ENCODE data around the gene SLC2A8.

Gene SLC2A8

GRCh38 chr9:127450830-127451607, 54.0 kb downstream of the SLC2A8 start, which contains the start of the genes LRSAM1 and RPL12:
LRSAM1 (plus strand) TSS chr9:127451510; CDS start chr9:127454528, 3,018 bp downstream.
RPL12 (minus strand) TSS chr9:127451406; CDS start chr9:127451317, 89 bp downstream.
- Histone ChIP-seq H3K4ac (ENCODE audit: low read length) (peak within 1 kb of the TSS; percentile 39), H2BK5ac (ENCODE audit: low read length) (peak within 1 kb of the TSS; percentile 85), H3K27ac (replicated peaks; ENCODE audit: low read length) (peak within 1 kb of the TSS; percentile 69), H2BK15ac (ENCODE audit: low read length) (no peak within 1 kb of the TSS), H3K9ac (ENCODE audit: low read depth, low read length, poor library complexity) (peak within 1 kb of the TSS; percentile 99), H3K27me3 (ENCODE audit: control insufficient read depth in 3 of 3, insufficient read depth in 3 of 3, low read depth in 1 of 3, low read length in 3 of 3) (no peaks in the 10 kb centered on the region), H2BK120ac (ENCODE audit: low read depth, low read length) (no peak within 1 kb of the TSS), H3K4me3 (ENCODE audit: low read length in 2 of 2) (peak within 1 kb of the TSS; percentile 91 to 99), H4K8ac (ENCODE audit: low read depth, low read length) (peak within 1 kb of the TSS; percentile 9), H2AFZ (ENCODE audit: low read length) (peak within 1 kb of the TSS; percentile 99), H3K18ac (ENCODE audit: low read length) (peak within 1 kb of the TSS; percentile 92), H4K91ac (ENCODE audit: low read depth, low read length, poor library complexity) (peak within 1 kb of the TSS; percentile 66), H2BK12ac (ENCODE audit: low read length) (no peak within 1 kb of the TSS), H3K14ac (ENCODE audit: low read length) (no peak within 1 kb of the TSS), H3K79me1 (ENCODE audit: low read depth, low read length) (peaks cover 3% of the 10 kb centered on the region), H3K4me1 (ENCODE audit: control insufficient read depth in 2 of 2, insufficient read depth in 1 of 2, low read depth in 1 of 2, low read length in 2 of 2) (peaks cover 11 to 18% of the 10 kb centered on the region in 2 donors), H3K9me3 (replicated peaks in 1 of 2; ENCODE audit: control insufficient read depth in 2 of 2, insufficient read depth in 1 of 2, low read depth in 1 of 2, low read length in 2 of 2) (peaks cover 0 to 30% of the 10 kb centered on the region in 2 donors), H3K36me3 (replicated peaks in 1 of 2; ENCODE audit: control insufficient read depth in 2 of 2, insufficient read depth in 2 of 2, low read length in 2 of 2) (peaks cover 39 to 61% of the 10 kb centered on the region in 2 donors), H2AK5ac (ENCODE audit: low read depth, low read length) (peak within 1 kb of the TSS; percentile 85), H3K4me2 (ENCODE audit: insufficient read depth, low read length, poor library complexity, severe bottlenecking) (peak within 1 kb of the TSS; percentile 77), H3K23ac (ENCODE audit: low read depth, low read length, poor library complexity) (peak within 1 kb of the TSS; percentile 99)
- WGBS, 2 donors (ENCODE audit: extremely low coverage in 2 of 2, insufficient read length in 2 of 2, insufficient replicate concordance in 1 of 2) = no CpG with 5 or more reads among the region's 71 CpGs
- peak; percentile 97 for DNase-seq (ENCODE audit: low spot score)

DNA sequence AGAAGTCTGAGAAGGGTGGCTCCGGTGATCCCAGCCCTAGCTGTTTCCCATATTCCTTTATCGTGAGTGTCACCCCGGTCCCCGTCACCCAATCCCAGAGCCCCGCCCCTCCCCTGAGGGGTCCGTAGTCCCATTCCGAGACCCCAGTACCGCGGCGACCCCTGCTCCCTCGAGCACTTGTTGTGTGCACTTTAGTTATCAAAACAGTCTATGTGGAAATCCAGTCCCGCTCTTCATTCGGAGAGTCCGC, 54.6 kb downstream of the SLC2A8 start:
- no peak overlapping the region for H2BK120ac ChIP-seq (ENCODE audit: low read depth, low read length)
- H3K9me3 ChIP-seq (replicated peaks in 1 of 2; ENCODE audit: control insufficient read depth in 2 of 2, insufficient read depth in 1 of 2, low read depth in 1 of 2, low read length in 2 of 2) = peaks cover 0 to 28% of the 10 kb centered on the region in 2 donors
- no peak overlapping the region for H2BK12ac ChIP-seq (ENCODE audit: low read length)
- H2BK5ac ChIP-seq (ENCODE audit: low read length) = peak overlapping the region; percentile 85
- peak overlapping the region; percentile 85 for H3K9ac ChIP-seq (ENCODE audit: low read depth, low read length, poor library complexity)
- no peak overlapping the region for H2AK5ac ChIP-seq (ENCODE audit: low read depth, low read length)
- WGBS, 2 donors (ENCODE audit: extremely low coverage in 2 of 2, insufficient read length in 2 of 2, insufficient replicate concordance in 1 of 2) = no CpG with 5 or more reads among the region's 14 CpGs
- H3K4me2 ChIP-seq (ENCODE audit: insufficient read depth, low read length, poor library complexity, severe bottlenecking) = peak overlapping the region; percentile 77
- H3K14ac ChIP-seq (ENCODE audit: low read length) = no peak overlapping the region
- H3K4ac ChIP-seq (ENCODE audit: low read length) = no peak overlapping the region
- peak overlapping the region; percentile 91 to 99 for H3K4me3 ChIP-seq (ENCODE audit: low read length in 2 of 2)
- H3K79me1 ChIP-seq (ENCODE audit: low read depth, low read length) = peaks cover 3% of the 10 kb centered on the region
- no peak overlapping the region for H4K8ac ChIP-seq (ENCODE audit: low read depth, low read length)
- H3K18ac ChIP-seq (ENCODE audit: low read length) = peak overlapping the region; percentile 38
- no peaks in the 10 kb centered on the region for H3K27me3 ChIP-seq (ENCODE audit: control insufficient read depth in 3 of 3, insufficient read depth in 3 of 3, low read depth in 1 of 3, low read length in 3 of 3)
- H2AFZ ChIP-seq (ENCODE audit: low read length) = peak overlapping the region; percentile 99
- H2BK15ac ChIP-seq (ENCODE audit: low read length) = no peak overlapping the region
- H3K36me3 ChIP-seq (replicated peaks in 1 of 2; ENCODE audit: control insufficient read depth in 2 of 2, insufficient read depth in 2 of 2, low read length in 2 of 2) = peaks cover 34 to 57% of the 10 kb centered on the region in 2 donors
- peak overlapping the region; percentile 99 for H3K23ac ChIP-seq (ENCODE audit: low read depth, low read length, poor library complexity)
- H3K4me1 ChIP-seq (ENCODE audit: control insufficient read depth in 2 of 2, insufficient read depth in 1 of 2, low read depth in 1 of 2, low read length in 2 of 2) = peaks cover 11 to 18% of the 10 kb centered on the region in 2 donors
- H3K27ac ChIP-seq (replicated peaks; ENCODE audit: low read length) = no peak overlapping the region
- no peak overlapping the region for H4K91ac ChIP-seq (ENCODE audit: low read depth, low read length, poor library complexity)
- no peak for DNase-seq (ENCODE audit: low spot score)

DNA sequence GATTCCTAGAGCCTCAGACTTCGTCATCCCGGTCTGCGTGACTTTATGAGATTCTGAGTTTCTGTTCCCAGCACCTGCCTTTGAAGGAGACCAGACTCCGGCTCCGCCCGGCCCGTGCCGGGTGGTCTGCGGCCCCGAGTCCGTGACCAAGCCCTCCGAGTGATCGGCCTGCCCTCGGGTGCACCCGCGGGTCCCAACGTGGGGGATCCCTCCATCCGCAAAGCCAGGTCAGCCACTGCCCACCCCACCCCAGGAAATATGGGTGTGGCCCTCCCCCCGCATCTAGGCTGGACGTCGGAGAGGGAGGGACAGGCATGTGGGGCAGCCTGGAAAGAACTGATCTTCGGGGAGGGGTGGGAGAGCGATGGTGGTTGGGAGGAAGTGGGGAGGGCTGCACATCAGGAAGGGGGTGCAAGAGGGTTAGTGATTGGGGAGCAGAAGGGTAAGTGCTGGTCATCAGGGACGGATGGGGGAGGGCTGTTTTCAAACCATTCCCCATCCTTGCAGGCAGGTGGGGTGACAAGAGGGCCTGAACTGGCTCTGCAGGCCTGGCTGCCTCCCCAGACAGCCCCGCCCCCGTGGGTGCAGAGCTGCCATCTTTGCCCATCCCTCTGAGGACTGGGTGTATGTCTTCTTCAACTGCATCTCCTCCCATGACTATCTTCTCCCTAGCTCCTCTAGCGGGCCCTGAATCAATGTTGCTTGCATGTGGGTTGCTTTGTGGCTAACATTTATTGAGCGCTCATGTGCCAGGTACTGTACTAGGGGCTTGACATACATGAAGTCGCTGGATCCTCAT, 55.1 kb downstream of the SLC2A8 start:
- no CpG with 5 or more reads among the region's 29 CpGs for WGBS, 2 donors (ENCODE audit: extremely low coverage in 2 of 2, insufficient read length in 2 of 2, insufficient replicate concordance in 1 of 2)
- Histone ChIP-seq H3K14ac (ENCODE audit: low read length) (no peak overlapping the region), H3K27ac (replicated peaks; ENCODE audit: low read length) (no peak overlapping the region)

GRCh38 chr9:127452691-127453090, 55.7 kb downstream of the SLC2A8 start:
- Histone ChIP-seq H4K91ac (ENCODE audit: low read depth, low read length, poor library complexity) (no peak overlapping the region), H3K18ac (ENCODE audit: low read length) (no peak overlapping the region), H2BK120ac (ENCODE audit: low read depth, low read length) (no peak overlapping the region), H3K4me3 (ENCODE audit: low read length in 2 of 2) (peak overlapping the region in 1 of 2 donors; percentile 91), H3K79me1 (ENCODE audit: low read depth, low read length) (peaks cover 3% of the 10 kb centered on the region), H2AK5ac (ENCODE audit: low read depth, low read length) (peak overlapping the region; percentile 8), H3K4me1 (ENCODE audit: control insufficient read depth in 2 of 2, insufficient read depth in 1 of 2, low read depth in 1 of 2, low read length in 2 of 2) (peaks cover 11 to 18% of the 10 kb centered on the region in 2 donors), H3K9me3 (replicated peaks in 1 of 2; ENCODE audit: control insufficient read depth in 2 of 2, insufficient read depth in 1 of 2, low read depth in 1 of 2, low read length in 2 of 2) (peaks cover 0 to 21% of the 10 kb centered on the region in 2 donors), H3K23ac (ENCODE audit: low read depth, low read length, poor library complexity) (no peak overlapping the region), H2BK5ac (ENCODE audit: low read length) (no peak overlapping the region), H3K27ac (replicated peaks; ENCODE audit: low read length) (no peak overlapping the region), H3K4me2 (ENCODE audit: insufficient read depth, low read length, poor library complexity, severe bottlenecking) (no peak overlapping the region), H3K36me3 (replicated peaks in 1 of 2; ENCODE audit: control insufficient read depth in 2 of 2, insufficient read depth in 2 of 2, low read length in 2 of 2) (peaks cover 25 to 55% of the 10 kb centered on the region in 2 donors), H2BK12ac (ENCODE audit: low read length) (no peak overlapping the region), H3K27me3 (ENCODE audit: control insufficient read depth in 3 of 3, insufficient read depth in 3 of 3, low read depth in 1 of 3, low read length in 3 of 3) (no peaks in the 10 kb centered on the region), H2AFZ (ENCODE audit: low read length) (peak overlapping the region; percentile 99), H3K4ac (ENCODE audit: low read length) (no peak overlapping the region), H3K14ac (ENCODE audit: low read length) (no peak overlapping the region), H2BK15ac (ENCODE audit: low read length) (no peak overlapping the region), H4K8ac (ENCODE audit: low read depth, low read length) (no peak overlapping the region), H3K9ac (ENCODE audit: low read depth, low read length, poor library complexity) (no peak overlapping the region)
- DNase-seq (ENCODE audit: low spot score) = no peak
- WGBS, 2 donors (ENCODE audit: extremely low coverage in 2 of 2, insufficient read length in 2 of 2, insufficient replicate concordance in 1 of 2) = no CpG with 5 or more reads among the region's 4 CpGs

More for the DNA sequence above, 55.1 kb downstream of the SLC2A8 start:
- peak overlapping the region; percentile 91 to 99 for H3K4me3 ChIP-seq (ENCODE audit: low read length in 2 of 2)
- H3K9me3 ChIP-seq (replicated peaks in 1 of 2; ENCODE audit: control insufficient read depth in 2 of 2, insufficient read depth in 1 of 2, low read depth in 1 of 2, low read length in 2 of 2) = peaks cover 0 to 23% of the 10 kb centered on the region in 2 donors
- H3K9ac ChIP-seq (ENCODE audit: low read depth, low read length, poor library complexity) = peak overlapping the region; percentile 85
- H2BK5ac ChIP-seq (ENCODE audit: low read length) = no peak overlapping the region
- peaks cover 11 to 18% of the 10 kb centered on the region in 2 donors for H3K4me1 ChIP-seq (ENCODE audit: control insufficient read depth in 2 of 2, insufficient read depth in 1 of 2, low read depth in 1 of 2, low read length in 2 of 2)
- peak overlapping the region; percentile 73 for H3K18ac ChIP-seq (ENCODE audit: low read length)
- H2AFZ ChIP-seq (ENCODE audit: low read length) = peak overlapping the region; percentile 99
- peaks cover 3% of the 10 kb centered on the region for H3K79me1 ChIP-seq (ENCODE audit: low read depth, low read length)
- no peak overlapping the region for H4K91ac ChIP-seq (ENCODE audit: low read depth, low read length, poor library complexity)
- no peak overlapping the region for H2BK12ac ChIP-seq (ENCODE audit: low read length)
- peaks cover 29 to 55% of the 10 kb centered on the region in 2 donors for H3K36me3 ChIP-seq (replicated peaks in 1 of 2; ENCODE audit: control insufficient read depth in 2 of 2, insufficient read depth in 2 of 2, low read length in 2 of 2)
- no peak overlapping the region for H2BK15ac ChIP-seq (ENCODE audit: low read length)
- H3K27me3 ChIP-seq (ENCODE audit: control insufficient read depth in 3 of 3, insufficient read depth in 3 of 3, low read depth in 1 of 3, low read length in 3 of 3) = no peaks in the 10 kb centered on the region
- DNase-seq (ENCODE audit: low spot score) = no peak
- H3K23ac ChIP-seq (ENCODE audit: low read depth, low read length, poor library complexity) = peak overlapping the region; percentile 7
- peak overlapping the region; percentile 8 for H2AK5ac ChIP-seq (ENCODE audit: low read depth, low read length)
- no peak overlapping the region for H4K8ac ChIP-seq (ENCODE audit: low read depth, low read length)
- H2BK120ac ChIP-seq (ENCODE audit: low read depth, low read length) = no peak overlapping the region
- H3K4ac ChIP-seq (ENCODE audit: low read length) = no peak overlapping the region
- H3K4me2 ChIP-seq (ENCODE audit: insufficient read depth, low read length, poor library complexity, severe bottlenecking) = peak overlapping the region; percentile 77
